Ectodermal cell (in vitro differentiated cells): ENCODE results near the gene LCP2.

Experiments
- H3K27ac ChIP-seq: 2 replicates; pipeline ENCODE4 v1.7.0; 2013; ENCODE audit warnings: mild to moderate bottlenecking, low read depth, low read length; ENCODE audit not compliant: insufficient read depth, poor library complexity, severe bottlenecking
- H3K27me3 ChIP-seq: 2 replicates; pipeline ENCODE4 v1.7.0; 2013; ENCODE audit warnings: mild to moderate bottlenecking, low read length; ENCODE audit not compliant: insufficient read depth, control insufficient read depth, poor library complexity, severe bottlenecking
- H3K36me3 ChIP-seq: one replicate; pipeline ENCODE4 v1.7.0; 2013; ENCODE audit warnings: low read length; ENCODE audit not compliant: control insufficient read depth, insufficient read depth
- H3K4me1 ChIP-seq: one replicate; pipeline ENCODE4 v1.7.0; 2013; ENCODE audit warnings: low read length; ENCODE audit not compliant: control insufficient read depth, insufficient read depth
- H3K4me3 ChIP-seq: 2 replicates; pipeline ENCODE4 v1.7.0; 2013; ENCODE audit warnings: low read depth, low read length, control low read depth; ENCODE audit not compliant: insufficient read depth
- H3K9me3 ChIP-seq: 2 replicates; pipeline ENCODE4 v1.7.0; 2013; ENCODE audit warnings: mild to moderate bottlenecking, low read length, moderate library complexity; ENCODE audit not compliant: control insufficient read depth
- WGBS, 2 experiments: methylation state at CpG; one replicate each; pipeline ENCODE4 v1.1.7; 2013; ENCODE audit warnings: missing lambda C conversion rate in 2 of 2; 5-methylcytosine and 5-hydroxymethylcytosine counted together

LCP2 gene

GRCh38 chr5:170289121-170289520 is 8.5 kb downstream of the LCP2 start:
- Histone ChIP-seq H3K4me3 (no peak overlapping the region), H3K9me3 (peaks cover 5% of the 10 kb centered on the region), H3K36me3 (no peaks in the 10 kb centered on the region), H3K27ac (no peak overlapping the region), H3K27me3 (no peaks in the 10 kb centered on the region), H3K4me1 (no peaks in the 10 kb centered on the region)
- WGBS, 2 experiments = 92 to 94% methylated on average over 3 of the region's 3 CpGs

GRCh38 chr5:170288551-170288950 is 9.0 kb downstream of the LCP2 start:
- Histone ChIP-seq H3K27ac (no peak overlapping the region), H3K27me3 (no peaks in the 10 kb centered on the region)
- WGBS, 2 experiments = 75 to 89% methylated on average over 2 to 3 of the region's 3 CpGs

GRCh38 chr5:170288151-170288550 is 9.4 kb downstream of the LCP2 start:
- WGBS, 2 experiments = 91 to 92% methylated on average over 2 of the region's 2 CpGs
- H3K27me3 ChIP-seq = no peaks in the 10 kb centered on the region
- no peak overlapping the region for H3K27ac ChIP-seq
- no peak overlapping the region for H3K4me3 ChIP-seq
- H3K9me3 ChIP-seq = peaks cover 5% of the 10 kb centered on the region
- no peaks in the 10 kb centered on the region for H3K36me3 ChIP-seq
- no peaks in the 10 kb centered on the region for H3K4me1 ChIP-seq

More at GRCh38 chr5:170288551-170288950, 9.0 kb downstream of the LCP2 start:
- peaks cover 5% of the 10 kb centered on the region for H3K9me3 ChIP-seq
- no peaks in the 10 kb centered on the region for H3K4me1 ChIP-seq
- no peak overlapping the region for H3K4me3 ChIP-seq
- no peaks in the 10 kb centered on the region for H3K36me3 ChIP-seq

GRCh38 chr5:170287532-170287931 is 10.0 kb downstream of the LCP2 start:
- Histone ChIP-seq H3K27me3 (no peaks in the 10 kb centered on the region), H3K9me3 (peaks cover 5% of the 10 kb centered on the region), H3K36me3 (no peaks in the 10 kb centered on the region), H3K27ac (no peak overlapping the region), H3K4me1 (no peaks in the 10 kb centered on the region), H3K4me3 (no peak overlapping the region)
- 85 to 97% methylated on average over 1 of the region's 1 CpG for WGBS, 2 experiments

- WGBS, 2 experiments = 56 to 70% methylated on average over 3 of the region's 3 CpGs
- peaks cover 5% of the 10 kb centered on the region for H3K9me3 ChIP-seq
Measured at GRCh38 chr5:170286386-170286925, 11.1 kb downstream of the LCP2 start.

GRCh38 chr5:170285181-170285580 is 12.4 kb downstream of the LCP2 start:
- no peaks in the 10 kb centered on the region for H3K36me3 ChIP-seq
- H3K9me3 ChIP-seq = peaks cover 2% of the 10 kb centered on the region

More at GRCh38 chr5:170286386-170286925, 11.1 kb downstream of the LCP2 start:
- H3K27ac ChIP-seq = no peak overlapping the region
- H3K4me3 ChIP-seq = no peak overlapping the region
- H3K4me1 ChIP-seq = no peaks in the 10 kb centered on the region
- no peaks in the 10 kb centered on the region for H3K36me3 ChIP-seq
- H3K27me3 ChIP-seq = no peaks in the 10 kb centered on the region

GRCh38 chr5:170284231-170284630 is 13.3 kb downstream of the LCP2 start:
- 90 to 98% methylated on average over 2 of the region's 2 CpGs for WGBS, 2 experiments
- no peak overlapping the region for H3K4me3 ChIP-seq
- no peaks in the 10 kb centered on the region for H3K27me3 ChIP-seq
- no peaks in the 10 kb centered on the region for H3K36me3 ChIP-seq
- no peak overlapping the region for H3K27ac ChIP-seq
- peaks cover 12% of the 10 kb centered on the region for H3K4me1 ChIP-seq
- no peaks in the 10 kb centered on the region for H3K9me3 ChIP-seq

More at GRCh38 chr5:170285181-170285580, 12.4 kb downstream of the LCP2 start:
- H3K27me3 ChIP-seq = no peaks in the 10 kb centered on the region
- peaks cover 2% of the 10 kb centered on the region for H3K4me1 ChIP-seq
- H3K27ac ChIP-seq = no peak overlapping the region
- H3K4me3 ChIP-seq = no peak overlapping the region

- 97 to 100% methylated on average over 1 of the region's 1 CpG for WGBS, 2 experiments
- no peaks in the 10 kb centered on the region for H3K27me3 ChIP-seq
- no peaks in the 10 kb centered on the region for H3K9me3 ChIP-seq
Measured at GRCh38 chr5:170283296-170283695, 14.3 kb downstream of the LCP2 start.

GRCh38 chr5:170280011-170280493 is 17.5 kb downstream of the LCP2 start:
- H3K27ac ChIP-seq = no peak overlapping the region
- H3K4me1 ChIP-seq = peaks cover 24% of the 10 kb centered on the region
- H3K4me3 ChIP-seq = no peak overlapping the region
- H3K9me3 ChIP-seq = no peaks in the 10 kb centered on the region
- H3K36me3 ChIP-seq = no peaks in the 10 kb centered on the region
- H3K27me3 ChIP-seq = no peaks in the 10 kb centered on the region
- 17 to 22% methylated on average over 6 of the region's 6 CpGs for WGBS, 2 experiments

More at GRCh38 chr5:170283296-170283695, 14.3 kb downstream of the LCP2 start:
- Histone ChIP-seq H3K27ac (no peak overlapping the region), H3K36me3 (no peaks in the 10 kb centered on the region), H3K4me3 (no peak overlapping the region), H3K4me1 (peaks cover 20% of the 10 kb centered on the region)

- H3K27ac ChIP-seq = no peak overlapping the region
- H3K36me3 ChIP-seq = no peaks in the 10 kb centered on the region
- H3K4me3 ChIP-seq = no peak overlapping the region
- peaks cover 24% of the 10 kb centered on the region for H3K4me1 ChIP-seq
- H3K27me3 ChIP-seq = no peaks in the 10 kb centered on the region
- H3K9me3 ChIP-seq = no peaks in the 10 kb centered on the region
- WGBS, 2 experiments = 74 to 86% methylated on average over 3 to 4 of the region's 4 CpGs
Measured at GRCh38 chr5:170279459-170279817, 18.1 kb downstream of the LCP2 start.
